Left hindlimb (tissue), 1 donor: ENCODE measurements around the gene STX3.
"Not testable (repeated sequence)": the region's sequence is repeated elsewhere in the genome, so short reads cannot be mapped to it uniquely, and the experiment has no call there.

ENCODE experiments used
- DNase-seq: peaks from one replicate; pipeline ENCODE4 v3.0.0-alpha.2; 2018

Gene STX3

GRCh38 chr11:59847626-59848025 lies 92.5 kb downstream of the STX3 start:
- no peak for DNase-seq

- not testable (repeated sequence) for DNase-seq
These were observed 93.3 kb downstream of the STX3 start for GRCh38 chr11:59848439-59848838.

GRCh38 chr11:59849129-59849528 lies 94.0 kb downstream of the STX3 start:
- DNase-seq = no peak

- DNase-seq = not testable (repeated sequence)
These were observed 94.4 kb downstream of the STX3 start for GRCh38 chr11:59849551-59849950.

GRCh38 chr11:59851416-59851815 lies 96.2 kb downstream of the STX3 start:
- not testable (repeated sequence) for DNase-seq

- DNase-seq = no peak
These were observed 99.7 kb downstream of the STX3 start for GRCh38 chr11:59854871-59855270.
